Mesenchymal stem cell (in vitro differentiated cells and primary cell): ENCODE measurements around the gene BRIP1.

Experiments
- DNase-seq: peaks from one replicate; pipeline ENCODE4 v3.0.0-alpha.2; 2013
- H2AFZ ChIP-seq: one replicate; pipeline ENCODE4 v1.6.1; 2013; ENCODE audit warnings: low read depth, mild to moderate bottlenecking, control low read depth, inconsistent platforms, low read length, moderate library complexity
- H2AK5ac ChIP-seq: 2 replicates; pipeline ENCODE4 v1.6.1; 2013; ENCODE audit warnings: low read length, moderate library complexity, mild to moderate bottlenecking, inconsistent platforms; ENCODE audit not compliant: severe bottlenecking
- H2BK120ac ChIP-seq: one replicate; pipeline ENCODE4 v1.6.1; 2013; ENCODE audit warnings: low read depth, mild to moderate bottlenecking, inconsistent platforms, low read length, moderate library complexity
- H2BK12ac ChIP-seq, 2 experiments: one replicate each; pipeline ENCODE4 v1.6.1; 2013; ENCODE audit warnings: inconsistent platforms in 2 of 2, low read length in 2 of 2, mild to moderate bottlenecking in 2 of 2, moderate library complexity in 2 of 2, control low read depth in 1 of 2
- H2BK15ac ChIP-seq: one replicate; pipeline ENCODE4 v1.6.1; 2013; ENCODE audit warnings: mild to moderate bottlenecking, low read depth, inconsistent platforms; ENCODE audit not compliant: poor library complexity, severe bottlenecking
- H2BK5ac ChIP-seq: 2 replicates; pipeline ENCODE4 v1.6.1; 2013; ENCODE audit warnings: low read depth, mild to moderate bottlenecking, low read length, control low read depth, inconsistent platforms; ENCODE audit not compliant: poor library complexity, severe bottlenecking
- H3K14ac ChIP-seq, 2 experiments: one replicate each; pipeline ENCODE4 v1.6.1; 2013; ENCODE audit warnings: inconsistent platforms in 2 of 2, low read length in 2 of 2, control low read depth in 1 of 2, mild to moderate bottlenecking in 1 of 2, moderate library complexity in 1 of 2
- H3K18ac ChIP-seq, 2 experiments: one replicate each; pipeline ENCODE4 v1.6.1; 2013; ENCODE audit warnings: inconsistent platforms in 2 of 2, low read length in 2 of 2, control low read depth in 1 of 2, low read depth in 1 of 2, mild to moderate bottlenecking in 1 of 2
- H3K23ac ChIP-seq, 2 experiments: one replicate each; pipeline ENCODE4 v1.6.1; 2013; ENCODE audit warnings: inconsistent platforms in 2 of 2, low read length in 2 of 2, mild to moderate bottlenecking in 2 of 2, moderate library complexity in 2 of 2, control low read depth in 1 of 2
- H3K27ac ChIP-seq: 2 replicates; pipeline ENCODE4 v1.5.1; 2013; ENCODE audit warnings: mild to moderate bottlenecking, moderate library complexity, low read length, control low read depth, inconsistent platforms; ENCODE audit not compliant: poor library complexity, severe bottlenecking
- H3K27me3 ChIP-seq, 2 experiments: 2 replicates each; pipeline versions ENCODE4 v1.6.1 to v1.7.0; 2013; ENCODE audit warnings: low read length in 2 of 2, mild to moderate bottlenecking in 2 of 2, moderate library complexity in 2 of 2, control low read depth in 1 of 2, inconsistent platforms in 1 of 2; ENCODE audit not compliant: control insufficient read depth in 1 of 2, insufficient read depth in 1 of 2
- H3K36me3 ChIP-seq, 2 experiments: 2 replicates each; pipeline versions ENCODE4 v1.6.1 to v1.7.0; 2013; ENCODE audit warnings: low read length in 2 of 2, control low read depth in 1 of 2, inconsistent platforms in 1 of 2, low read depth in 1 of 2, mild to moderate bottlenecking in 1 of 2; ENCODE audit not compliant: insufficient read depth in 2 of 2, control insufficient read depth in 1 of 2
- H3K4ac ChIP-seq, 2 experiments: one replicate each; pipeline ENCODE4 v1.6.1; 2013; ENCODE audit warnings: inconsistent platforms in 2 of 2, low read length in 2 of 2, mild to moderate bottlenecking in 2 of 2, moderate library complexity in 2 of 2, control low read depth in 1 of 2, low read depth in 1 of 2
- H3K4me1 ChIP-seq: 2 replicates; pipeline ENCODE4 v1.6.1; 2013; ENCODE audit warnings: low read depth, low read length, control low read depth; ENCODE audit not compliant: control insufficient read depth, insufficient read depth
- H3K4me2 ChIP-seq: 2 replicates; pipeline ENCODE4 v1.6.1; 2013; ENCODE audit warnings: low read length, mild to moderate bottlenecking, inconsistent platforms; ENCODE audit not compliant: poor library complexity, severe bottlenecking
- H3K4me3 ChIP-seq, 2 experiments: 2 replicates each; pipeline versions ENCODE4 v1.5.1 to v1.7.0; 2013; ENCODE audit warnings: low read length in 2 of 2, mild to moderate bottlenecking in 2 of 2, control low read depth in 1 of 2, low read depth in 1 of 2; ENCODE audit not compliant: insufficient read depth in 1 of 2
- H3K79me1 ChIP-seq: replicated peaks from 2 replicates; pipeline ENCODE4 v1.6.1; 2013; ENCODE audit warnings: mild to moderate bottlenecking, control low read depth, low read length, inconsistent platforms; ENCODE audit not compliant: poor library complexity, severe bottlenecking
- H3K9ac ChIP-seq: 2 replicates; pipeline ENCODE4 v1.7.0; 2013; ENCODE audit warnings: mild to moderate bottlenecking, low read length, moderate library complexity
- H3K9me3 ChIP-seq: 2 replicates; pipeline ENCODE4 v1.7.0; 2013; ENCODE audit warnings: mild to moderate bottlenecking, low read length; ENCODE audit not compliant: control insufficient read depth
- H4K8ac ChIP-seq: one replicate; pipeline ENCODE4 v1.6.1; 2013; ENCODE audit warnings: inconsistent platforms, mild to moderate bottlenecking, low read length, moderate library complexity
- H4K91ac ChIP-seq: one replicate; pipeline ENCODE4 v1.6.1; 2013; ENCODE audit warnings: mild to moderate bottlenecking, low read length, inconsistent platforms
- WGBS: methylation state at CpG from one replicate; pipeline ENCODE4 v1.1.7; 2013; ENCODE audit warnings: mixed read lengths; 5-methylcytosine and 5-hydroxymethylcytosine counted together

Gene BRIP1

DNA sequence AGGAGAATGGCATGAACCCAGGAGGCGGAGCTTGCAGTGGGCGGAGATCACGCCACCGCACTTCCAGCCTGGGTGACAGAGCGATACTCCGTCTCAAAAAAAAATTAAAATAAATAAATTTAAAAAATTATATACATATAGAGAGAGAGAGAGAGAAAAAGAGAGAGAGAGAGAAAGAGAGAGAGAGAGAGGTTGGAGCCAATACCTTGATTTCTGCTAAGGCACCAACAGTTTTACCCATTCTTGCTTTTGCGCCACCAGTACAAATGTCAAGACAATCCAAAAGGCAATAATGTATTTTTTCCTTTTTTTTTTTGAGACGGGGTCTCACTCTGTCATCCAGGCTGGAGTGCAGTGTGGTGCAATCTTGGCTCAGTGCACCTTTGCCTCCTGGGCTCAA is 17.2 kb downstream of the BRIP1 start:
- H4K8ac ChIP-seq, result no peak overlapping the region
- H3K4me1 ChIP-seq, result no peaks in the 10 kb centered on the region
- H2BK5ac ChIP-seq, result no peak overlapping the region
- no peak overlapping the region for H2AK5ac ChIP-seq
- H3K9me3 ChIP-seq, result no peaks in the 10 kb centered on the region
- no peak overlapping the region for H3K4me3 ChIP-seq
- no peak overlapping the region for H2AFZ ChIP-seq
- H3K4ac ChIP-seq, result no peak overlapping the region
- H3K27ac ChIP-seq, result no peak overlapping the region
- H3K27me3 ChIP-seq, result no peaks in the 10 kb centered on the region
- H3K36me3 ChIP-seq, result no peaks in the 10 kb centered on the region
- no peak for DNase-seq
- H3K79me1 ChIP-seq, result peaks cover 8% of the 10 kb centered on the region
- no peak overlapping the region for H2BK120ac ChIP-seq
- H4K91ac ChIP-seq, result no peak overlapping the region
- no peak overlapping the region for H3K14ac ChIP-seq
- H3K9ac ChIP-seq, result no peak overlapping the region
- WGBS, result 100% methylated on average over 2 of the region's 8 CpGs
- no peak overlapping the region for H3K4me2 ChIP-seq
- no peak overlapping the region for H3K23ac ChIP-seq
- no peak overlapping the region for H3K18ac ChIP-seq
- H2BK12ac ChIP-seq, result no peak overlapping the region
- no peak overlapping the region for H2BK15ac ChIP-seq

DNA sequence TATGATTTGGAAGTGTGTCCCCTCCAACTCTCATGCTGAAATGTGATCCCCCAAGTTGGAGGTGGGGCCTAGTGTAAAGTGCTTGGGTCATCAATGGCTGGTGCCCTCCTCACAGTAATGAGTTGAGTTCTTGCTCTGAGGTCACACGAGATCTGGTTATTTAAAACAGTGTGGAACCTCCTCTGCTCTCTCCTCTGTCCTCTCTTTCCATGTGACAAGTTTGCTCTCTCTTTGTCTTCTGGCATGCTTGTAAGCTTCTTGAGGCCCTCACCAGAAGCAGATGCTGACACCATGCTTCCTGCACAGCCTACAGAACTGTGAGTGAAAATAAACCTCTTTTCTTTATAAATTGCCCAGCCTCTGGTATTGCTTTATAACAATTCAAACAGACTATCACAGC is 19.9 kb downstream of the BRIP1 start:
- no peak overlapping the region for H3K14ac ChIP-seq
- 100% methylated on average over 1 of the region's 1 CpG for WGBS
- peaks cover 6% of the 10 kb centered on the region for H3K79me1 ChIP-seq

DNA sequence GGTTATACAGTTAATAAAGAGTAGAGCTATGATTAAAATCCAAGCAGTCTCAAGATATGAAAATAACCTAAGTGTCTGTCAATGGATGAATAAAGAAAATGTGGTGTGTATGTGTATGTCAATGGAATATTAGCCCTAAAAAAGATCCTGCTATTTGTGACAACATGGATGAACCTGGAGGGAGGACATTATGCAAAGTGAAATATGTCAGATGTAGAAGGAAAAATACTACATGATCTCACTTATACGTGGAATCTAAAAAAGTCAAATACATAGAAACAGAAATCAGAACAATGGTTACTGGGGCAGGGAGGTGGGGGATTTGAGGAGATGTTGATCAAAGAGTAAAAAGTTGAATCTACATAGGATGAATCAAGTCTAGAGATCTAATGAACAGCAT is 20.4 kb downstream of the BRIP1 start:
- WGBS, result no CpG with 5 or more reads among the region's 1 CpG
- Histone ChIP-seq H2BK15ac (no peak overlapping the region), H3K23ac (no peak overlapping the region), H3K27me3 (no peaks in the 10 kb centered on the region), H4K91ac (no peak overlapping the region), H3K18ac (no peak overlapping the region), H2BK5ac (no peak overlapping the region), H3K4me1 (no peaks in the 10 kb centered on the region), H2BK120ac (no peak overlapping the region), H3K4me3 (no peak overlapping the region), H3K79me1 (peaks cover 6% of the 10 kb centered on the region), H4K8ac (no peak overlapping the region), H3K9me3 (no peaks in the 10 kb centered on the region), H3K4ac (no peak overlapping the region), H2BK12ac (no peak overlapping the region), H3K9ac (no peak overlapping the region), H3K36me3 (no peaks in the 10 kb centered on the region), H3K27ac (no peak overlapping the region), H3K4me2 (no peak overlapping the region), H2AK5ac (no peak overlapping the region), H3K14ac (no peak overlapping the region), H2AFZ (no peak overlapping the region)
- DNase-seq, result no peak

More for the DNA sequence above, 19.9 kb downstream of the BRIP1 start:
- no peak overlapping the region for H4K91ac ChIP-seq
- no peaks in the 10 kb centered on the region for H3K4me1 ChIP-seq
- H4K8ac ChIP-seq, result no peak overlapping the region
- H3K36me3 ChIP-seq, result no peaks in the 10 kb centered on the region
- no peak overlapping the region for H3K4me2 ChIP-seq
- no peak overlapping the region for H3K18ac ChIP-seq
- no peak overlapping the region for H3K9ac ChIP-seq
- no peak overlapping the region for H3K4ac ChIP-seq
- H3K23ac ChIP-seq, result no peak overlapping the region
- H2BK5ac ChIP-seq, result no peak overlapping the region
- no peak overlapping the region for H3K4me3 ChIP-seq
- H2BK12ac ChIP-seq, result no peak overlapping the region
- H3K27me3 ChIP-seq, result no peaks in the 10 kb centered on the region
- no peak overlapping the region for H2BK15ac ChIP-seq
- H3K9me3 ChIP-seq, result no peaks in the 10 kb centered on the region
- H2BK120ac ChIP-seq, result no peak overlapping the region
- H2AFZ ChIP-seq, result no peak overlapping the region
- DNase-seq, result no peak
- H3K27ac ChIP-seq, result no peak overlapping the region
- no peak overlapping the region for H2AK5ac ChIP-seq

DNA sequence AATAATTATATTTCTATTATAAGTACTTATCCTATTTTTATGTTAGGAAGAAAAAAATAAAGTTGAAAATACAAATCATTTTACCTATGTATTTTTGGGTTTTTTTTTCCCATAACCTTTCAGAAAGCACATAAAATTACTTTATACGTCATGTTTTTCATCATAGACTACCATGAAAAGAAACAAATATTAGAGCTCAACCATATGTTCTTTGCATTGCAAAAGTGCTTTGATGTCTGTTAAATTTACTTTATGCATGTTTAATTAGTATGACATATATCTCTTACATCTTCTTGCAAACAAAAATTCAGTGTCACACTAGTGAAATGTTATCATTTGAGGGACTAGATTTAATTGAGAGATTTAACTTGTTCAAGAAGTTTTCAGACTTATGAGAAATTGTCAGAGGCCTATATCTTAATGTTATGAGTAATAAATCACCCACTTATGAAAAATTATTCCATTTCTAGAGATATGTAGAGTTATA is 24.0 kb downstream of the BRIP1 start:
- Histone ChIP-seq H2BK12ac (no peak overlapping the region), H3K27ac (no peak overlapping the region), H4K8ac (no peak overlapping the region), H3K4me3 (no peak overlapping the region), H3K4me1 (peaks cover 2% of the 10 kb centered on the region), H2BK120ac (no peak overlapping the region), H2AFZ (no peak overlapping the region), H3K18ac (no peak overlapping the region), H2BK5ac (no peak overlapping the region), H3K14ac (no peak overlapping the region), H2BK15ac (no peak overlapping the region), H3K79me1 (peaks cover 7% of the 10 kb centered on the region), H3K36me3 (no peaks in the 10 kb centered on the region), H3K27me3 (no peaks in the 10 kb centered on the region), H3K23ac (no peak overlapping the region), H4K91ac (no peak overlapping the region), H3K4me2 (no peak overlapping the region), H3K9me3 (no peaks in the 10 kb centered on the region), H2AK5ac (no peak overlapping the region), H3K4ac (no peak overlapping the region), H3K9ac (no peak overlapping the region)
- 100% methylated on average over 1 of the region's 1 CpG for whole genome bisulfite sequencing
- DNase-seq, result no peak
